Lower leg skin (tissue), 3 donors: Measurements from ENCODE around the gene CEACAM3.

Experiments used
- POLR2A ChIP-seq, 2 donors: fragments of 450-650 bp; IDR thresholded peaks; one replicate each; pipeline ENCODE4 v1.6.1; 2016 to 2017; ENCODE audit warnings: antibody characterized with exemption in 2 of 2, mild to moderate bottlenecking in 1 of 2, moderate library complexity in 1 of 2
- TF ChIP-seq, protein P1 (sequence below), 3 donors: fragments of 450-650 bp; IDR thresholded peaks; one replicate each; pipeline ENCODE4 v1.5.1; 2016; ENCODE audit warnings: antibody characterized with exemption in 3 of 3, mild to moderate bottlenecking in 3 of 3, moderate library complexity in 2 of 3

DNA sequence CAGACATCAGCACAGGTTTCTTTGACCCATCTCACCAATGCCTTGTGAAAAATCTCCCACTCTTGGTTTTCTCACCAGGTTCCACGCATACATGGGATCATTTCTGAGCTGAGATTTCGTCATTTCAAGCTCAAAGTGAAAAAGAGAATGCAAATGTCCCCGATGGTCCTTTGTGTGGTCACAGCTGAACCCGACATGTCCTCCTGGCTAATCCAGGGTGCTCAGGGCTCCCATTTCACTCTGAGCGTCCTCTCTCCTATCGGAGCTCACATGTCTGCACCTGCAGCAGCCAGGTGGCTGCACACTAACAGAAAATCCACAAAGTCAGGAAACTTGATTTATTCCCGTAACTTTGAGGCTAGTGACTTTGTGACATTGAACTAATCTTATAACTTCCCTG lies 9.3 kb upstream of the CEACAM3 start:
- TF ChIP-seq, protein P1, sequence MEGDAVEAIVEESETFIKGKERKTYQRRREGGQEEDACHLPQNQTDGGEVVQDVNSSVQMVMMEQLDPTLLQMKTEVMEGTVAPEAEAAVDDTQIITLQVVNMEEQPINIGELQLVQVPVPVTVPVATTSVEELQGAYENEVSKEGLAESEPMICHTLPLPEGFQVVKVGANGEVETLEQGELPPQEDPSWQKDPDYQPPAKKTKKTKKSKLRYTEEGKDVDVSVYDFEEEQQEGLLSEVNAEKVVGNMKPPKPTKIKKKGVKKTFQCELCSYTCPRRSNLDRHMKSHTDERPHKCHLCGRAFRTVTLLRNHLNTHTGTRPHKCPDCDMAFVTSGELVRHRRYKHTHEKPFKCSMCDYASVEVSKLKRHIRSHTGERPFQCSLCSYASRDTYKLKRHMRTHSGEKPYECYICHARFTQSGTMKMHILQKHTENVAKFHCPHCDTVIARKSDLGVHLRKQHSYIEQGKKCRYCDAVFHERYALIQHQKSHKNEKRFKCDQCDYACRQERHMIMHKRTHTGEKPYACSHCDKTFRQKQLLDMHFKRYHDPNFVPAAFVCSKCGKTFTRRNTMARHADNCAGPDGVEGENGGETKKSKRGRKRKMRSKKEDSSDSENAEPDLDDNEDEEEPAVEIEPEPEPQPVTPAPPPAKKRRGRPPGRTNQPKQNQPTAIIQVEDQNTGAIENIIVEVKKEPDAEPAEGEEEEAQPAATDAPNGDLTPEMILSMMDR (IDR thresholded peaks at IDR 0.05): no peak
- TF ChIP-seq POLR2A (IDR thresholded peaks at IDR 0.05): no peak
